ENCODE results near the gene LDLRAD4.

Gene LDLRAD4

GRCh38 chr18:13525381-13526029 lies 306.9 kb downstream of the LDLRAD4 start:
- no peak for DNase-seq (ENCODE audit: low read depth in 1 of 2, low spot score in 1 of 2)

GRCh38 chr18:13526519-13526918 lies 308.0 kb downstream of the LDLRAD4 start:
- DNase-seq (ENCODE audit: low read depth in 1 of 2, low spot score in 1 of 2) = no peak

GRCh38 chr18:13527256-13527655 lies 308.7 kb downstream of the LDLRAD4 start:
- no peak for DNase-seq (ENCODE audit: low read depth in 1 of 2, low spot score in 1 of 2)

- DNase-seq (ENCODE audit: low read depth in 1 of 2, low spot score in 1 of 2) = no peak
Observed at GRCh38 chr18:13527730-13528129, 309.2 kb downstream of the LDLRAD4 start.

GRCh38 chr18:13528739-13529392 lies 310.3 kb downstream of the LDLRAD4 start:
- no peak for DNase-seq (ENCODE audit: low read depth in 1 of 2, low spot score in 1 of 2)

GRCh38 chr18:13530033-13530878 lies 311.7 kb downstream of the LDLRAD4 start:
- no peak for DNase-seq (ENCODE audit: low read depth in 1 of 2, low spot score in 1 of 2)

GRCh38 chr18:13530879-13531387 lies 312.4 kb downstream of the LDLRAD4 start:
- DNase-seq (ENCODE audit: low read depth in 1 of 2, low spot score in 1 of 2) = no peak

- no peak for DNase-seq (ENCODE audit: low read depth in 1 of 2, low spot score in 1 of 2)
Observed at GRCh38 chr18:13531681-13532325, 313.2 kb downstream of the LDLRAD4 start.

GRCh38 chr18:13532406-13533075 lies 314.0 kb downstream of the LDLRAD4 start:
- DNase-seq (ENCODE audit: low read depth in 1 of 2, low spot score in 1 of 2) = no peak

GRCh38 chr18:13534631-13535030 lies 316.1 kb downstream of the LDLRAD4 start:
- DNase-seq (ENCODE audit: low read depth in 1 of 2, low spot score in 1 of 2) = no peak

GRCh38 chr18:13536578-13536977 lies 318.0 kb downstream of the LDLRAD4 start:
- no peak for DNase-seq (ENCODE audit: low read depth in 1 of 2, low spot score in 1 of 2)

GRCh38 chr18:13537022-13537780 lies 318.6 kb downstream of the LDLRAD4 start:
- DNase-seq (ENCODE audit: low read depth in 1 of 2, low spot score in 1 of 2) = no peak

- DNase-seq (ENCODE audit: low read depth in 1 of 2, low spot score in 1 of 2) = no peak
Observed at GRCh38 chr18:13538630-13539029, 320.1 kb downstream of the LDLRAD4 start.

GRCh38 chr18:13539050-13539449 lies 320.5 kb downstream of the LDLRAD4 start:
- no peak for DNase-seq (ENCODE audit: low read depth in 1 of 2, low spot score in 1 of 2)

GRCh38 chr18:13539843-13540476 lies 321.4 kb downstream of the LDLRAD4 start:
- no peak for DNase-seq (ENCODE audit: low read depth in 1 of 2, low spot score in 1 of 2)

GRCh38 chr18:13540477-13541182 lies 322.1 kb downstream of the LDLRAD4 start:
- no peak for DNase-seq (ENCODE audit: low read depth in 1 of 2, low spot score in 1 of 2)

GRCh38 chr18:13541621-13542519 lies 323.3 kb downstream of the LDLRAD4 start:
- DNase-seq (ENCODE audit: low read depth in 1 of 2, low spot score in 1 of 2) = no peak

GRCh38 chr18:13542520-13542847 lies 323.9 kb downstream of the LDLRAD4 start:
- DNase-seq (ENCODE audit: low read depth in 1 of 2, low spot score in 1 of 2) = no peak
